ENCODE measurements around the gene CAMK2D.

Gene CAMK2D

GRCh38 chr4:113762186-113763028 lies 869 bp upstream of the CAMK2D start:
- DNase-seq: peak; percentile 98

DNA sequence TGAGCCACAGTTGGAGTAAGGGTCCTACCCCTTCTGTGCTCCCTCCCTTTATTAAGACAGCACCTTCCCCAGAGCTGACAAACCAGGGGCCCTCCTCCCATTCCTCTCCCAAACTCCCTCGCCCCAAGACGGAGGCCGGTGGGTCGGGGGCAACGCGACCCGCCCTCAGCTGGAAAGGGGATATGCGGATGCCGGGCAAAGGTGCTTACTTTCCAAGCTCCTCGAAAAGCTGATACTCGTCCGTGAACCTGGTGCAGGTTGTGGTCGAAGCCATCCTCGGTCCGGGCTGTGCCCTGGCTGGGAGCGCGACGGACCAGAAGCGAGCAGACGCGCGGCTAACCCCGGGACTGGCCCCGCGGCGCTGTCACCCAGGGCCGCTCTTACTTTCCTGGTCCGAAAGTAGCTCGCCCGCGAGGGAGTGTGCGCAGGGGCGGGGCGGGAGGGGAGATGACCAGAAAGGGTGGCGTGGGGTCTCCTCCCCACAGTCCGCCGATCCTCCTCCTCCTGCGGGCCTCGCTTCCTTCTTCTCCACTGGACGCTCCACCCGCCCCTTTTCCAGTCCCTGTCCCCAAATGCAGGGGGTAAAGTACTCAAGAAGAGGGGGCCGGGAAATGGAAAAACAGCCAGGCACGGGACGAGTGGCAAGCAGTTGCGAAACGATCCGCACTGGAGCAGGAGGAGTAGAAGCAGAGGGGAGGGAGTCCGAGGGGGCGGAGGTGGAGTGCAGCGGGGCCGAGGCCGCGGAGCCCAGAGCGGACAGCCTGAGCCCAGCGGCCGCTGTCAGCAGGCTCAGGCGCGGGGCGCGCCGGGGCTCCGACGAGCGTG lies 531 bp downstream of the CAMK2D start:
- peak; percentile 53 for DNase-seq

- DNase-seq: peak; percentile 17
These were observed 1.3 kb downstream of the CAMK2D start for GRCh38 chr4:113760094-113760794.

DNA sequence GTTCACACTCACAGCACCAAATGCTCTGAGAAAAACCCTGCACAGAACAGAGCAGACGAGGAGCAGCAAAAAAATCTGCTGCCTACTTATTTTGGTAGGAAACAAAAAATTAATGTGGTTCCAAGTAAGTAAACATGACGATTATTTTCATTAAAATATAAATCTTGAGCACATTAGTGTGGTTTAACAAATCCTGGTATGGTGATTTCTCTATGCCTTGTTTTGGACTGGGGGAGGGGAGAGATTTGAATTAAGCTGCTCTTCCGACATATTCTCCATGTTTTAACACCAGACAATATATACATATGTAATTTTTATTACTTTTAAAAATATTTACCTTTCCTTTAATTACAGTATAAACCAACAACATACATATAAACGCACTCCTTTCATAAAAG lies 1.8 kb downstream of the CAMK2D start:
- no peak for DNase-seq

DNA sequence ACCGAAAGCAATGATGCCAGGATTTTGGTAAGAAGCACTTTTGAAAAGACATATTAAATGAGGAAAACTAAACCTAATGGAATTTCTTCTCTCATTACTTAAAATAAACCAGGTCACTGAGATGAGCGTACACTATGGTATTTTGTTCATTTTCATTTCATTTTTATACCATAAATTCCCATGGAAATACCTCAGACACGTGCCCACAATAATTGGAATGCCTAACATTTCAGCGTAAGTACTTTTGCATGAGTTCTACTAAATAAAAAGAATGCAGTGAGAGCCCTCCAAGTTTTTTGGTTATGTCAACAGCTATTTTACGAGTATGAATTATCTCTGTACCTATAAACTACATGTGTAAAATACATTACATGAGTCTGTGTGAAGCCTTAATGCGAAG lies 3.2 kb downstream of the CAMK2D start:
- no peak for DNase-seq

DNA sequence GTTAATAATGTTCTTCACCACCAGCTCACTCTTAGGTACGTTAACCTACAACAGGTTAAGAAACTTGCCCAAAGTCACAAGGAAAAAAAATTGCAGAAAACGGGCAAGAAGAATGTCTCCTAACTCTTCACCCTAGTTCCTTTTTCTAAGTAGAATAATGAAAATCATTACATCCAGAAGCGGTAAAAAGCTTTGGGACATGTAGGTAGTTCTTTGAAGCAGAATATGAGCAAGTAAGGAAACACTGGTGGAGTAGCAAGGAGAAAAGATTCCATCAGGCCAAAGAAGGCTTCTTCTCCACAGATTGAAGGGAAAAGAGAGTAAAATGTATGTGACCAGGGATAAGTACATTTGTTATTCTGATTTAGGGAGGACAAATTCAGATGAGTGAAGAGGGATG lies 4.1 kb downstream of the CAMK2D start:
- DNase-seq: no peak

DNA sequence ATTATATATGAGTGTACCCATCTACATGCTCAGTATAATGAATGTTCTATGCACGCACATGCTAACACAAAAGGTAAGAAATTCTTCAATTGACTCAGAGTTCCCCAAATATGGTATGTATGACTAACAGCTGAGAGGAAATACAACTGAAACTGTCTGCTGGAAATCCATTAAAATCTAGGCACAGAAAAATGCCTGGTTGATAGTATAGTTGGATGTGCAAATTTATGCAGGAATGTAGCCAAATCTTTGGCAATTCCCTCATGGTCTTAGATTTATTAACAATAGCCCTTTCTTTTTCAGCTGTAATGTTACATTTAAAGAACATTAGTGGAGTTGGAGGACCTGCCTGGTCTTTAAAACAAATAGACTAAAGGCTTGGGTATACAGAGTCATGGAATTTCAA lies 5.5 kb downstream of the CAMK2D start:
- DNase-seq: no peak

GRCh38 chr4:113750734-113751133 lies 10.8 kb downstream of the CAMK2D start:
- no peak for DNase-seq

DNA sequence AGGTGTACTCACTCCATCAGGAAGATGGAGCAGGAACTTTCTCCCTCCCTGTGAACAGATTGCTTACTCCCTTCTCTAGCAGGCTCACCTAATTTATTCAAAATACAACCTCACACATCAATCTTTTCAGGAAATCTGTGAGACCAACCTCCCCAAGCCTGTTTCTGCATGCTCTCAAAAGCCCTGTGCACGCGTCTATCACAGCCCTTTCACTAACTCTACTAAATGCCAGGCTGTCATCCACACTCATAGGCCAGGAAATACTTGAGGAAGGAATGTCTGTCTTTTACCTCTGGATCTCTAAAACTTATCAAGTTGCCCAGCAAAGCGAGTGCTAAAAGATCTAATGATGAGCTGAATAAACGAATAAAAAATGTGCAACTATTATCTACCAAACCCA lies 11.2 kb downstream of the CAMK2D start:
- DNase-seq: no peak

GRCh38 chr4:113749178-113749577 lies 12.4 kb downstream of the CAMK2D start:
- no peak for DNase-seq

DNA sequence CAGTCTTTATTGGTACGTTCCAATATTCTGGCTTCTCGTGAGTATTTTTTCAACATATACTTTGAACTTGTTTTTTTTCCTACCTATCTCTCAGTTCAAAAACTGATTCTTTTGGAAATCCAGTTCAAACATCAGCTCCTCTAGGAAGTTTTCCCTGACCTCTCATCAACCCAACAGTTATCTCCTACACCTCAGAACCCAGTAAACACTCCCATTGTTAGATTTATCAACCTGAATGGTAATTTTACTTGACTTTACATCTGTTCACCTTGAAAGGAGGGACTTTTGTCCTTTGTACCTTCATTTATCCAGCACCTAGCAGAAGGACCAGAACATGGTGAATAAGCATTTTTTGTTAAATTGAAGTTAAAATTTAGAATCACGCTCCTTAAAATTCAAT lies 13.6 kb downstream of the CAMK2D start:
- no peak for DNase-seq

DNA sequence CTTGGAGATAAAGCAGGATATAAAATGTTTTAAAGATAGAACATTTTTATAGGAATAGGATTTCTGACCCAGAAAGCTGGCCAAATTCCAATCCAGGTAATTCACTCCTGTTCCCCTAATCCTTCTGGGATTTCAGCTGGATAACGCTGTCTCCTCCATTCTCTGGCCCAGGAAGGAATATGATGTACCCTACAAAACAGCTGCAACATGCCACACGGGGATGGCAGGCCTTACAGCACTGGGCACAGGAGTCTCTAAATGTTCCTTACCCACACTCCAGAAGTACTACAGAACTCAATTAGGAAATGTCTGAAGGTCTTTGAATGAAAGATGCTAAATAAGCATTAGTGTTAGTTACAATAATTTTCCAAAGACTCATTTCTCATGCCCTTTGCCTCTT lies 15.8 kb downstream of the CAMK2D start:
- DNase-seq: no peak

- DNase-seq: no peak
These were observed 16.8 kb downstream of the CAMK2D start for GRCh38 chr4:113744667-113745240.

- no peak for DNase-seq
These were observed 17.8 kb downstream of the CAMK2D start for GRCh38 chr4:113743690-113744089.

GRCh38 chr4:113742643-113743042 lies 18.9 kb downstream of the CAMK2D start:
- DNase-seq: no peak

DNA sequence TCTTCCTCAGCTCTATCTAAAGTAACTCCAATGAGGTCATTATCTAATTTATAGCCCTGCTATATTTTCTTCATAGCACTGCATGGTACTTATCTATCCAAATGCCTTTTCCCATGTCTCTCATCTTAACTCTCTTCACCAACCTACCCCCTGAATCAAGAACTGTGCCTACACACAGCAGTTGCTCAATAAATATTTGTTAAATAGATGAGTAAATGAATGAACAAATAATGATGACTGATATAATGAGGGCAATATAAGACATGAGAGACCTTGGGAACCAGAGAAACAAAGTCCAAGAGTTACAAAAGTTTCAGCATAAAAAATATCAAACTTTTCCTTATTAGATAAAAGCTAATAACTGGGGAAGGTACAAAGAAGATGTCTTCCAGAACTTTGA lies 19.6 kb downstream of the CAMK2D start:
- DNase-seq: no peak

DNA sequence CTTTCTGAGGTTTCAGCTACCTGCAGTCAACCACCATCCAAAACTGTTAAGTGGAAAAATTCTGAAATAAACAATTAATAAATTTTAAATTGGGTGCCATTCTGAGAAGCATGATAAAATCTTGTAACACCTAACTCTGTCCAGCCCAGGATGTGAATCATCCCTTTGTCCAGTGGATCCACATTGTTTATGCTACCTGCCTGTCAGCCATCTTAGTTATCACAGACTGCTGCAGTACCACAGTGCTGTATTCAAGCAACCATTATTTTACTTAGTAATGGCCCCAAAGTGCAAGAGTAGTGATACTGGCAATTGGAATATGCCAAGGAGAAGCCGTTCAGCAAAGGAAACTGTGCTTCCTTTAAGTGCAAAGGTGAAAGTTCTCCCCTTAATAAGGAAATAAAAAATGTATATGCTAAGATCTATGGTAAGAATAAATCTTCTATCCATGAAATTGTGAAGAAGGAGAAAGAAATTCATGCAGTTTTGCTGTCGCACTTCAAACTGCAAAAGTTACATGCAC lies 20.6 kb downstream of the CAMK2D start:
- no peak for DNase-seq

DNA sequence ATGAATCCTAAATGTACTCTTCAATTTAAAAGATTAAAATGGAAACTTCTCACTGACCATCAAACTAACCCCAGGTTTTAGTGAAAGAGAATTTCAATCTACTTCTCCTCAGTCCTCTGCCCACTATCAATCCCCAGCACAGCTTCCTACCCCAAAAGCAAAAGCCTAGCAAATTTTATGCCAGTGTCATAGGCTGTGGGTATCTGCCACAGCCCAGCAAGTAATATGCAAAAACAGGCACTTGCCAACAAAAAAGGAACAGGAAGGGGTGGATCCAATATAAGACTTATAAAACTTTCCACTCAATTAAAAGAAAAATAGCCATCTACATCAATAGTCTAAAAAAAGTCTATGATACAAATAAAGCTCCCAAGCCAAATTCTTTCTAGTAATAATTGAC lies 22.3 kb downstream of the CAMK2D start:
- DNase-seq: no peak

DNA sequence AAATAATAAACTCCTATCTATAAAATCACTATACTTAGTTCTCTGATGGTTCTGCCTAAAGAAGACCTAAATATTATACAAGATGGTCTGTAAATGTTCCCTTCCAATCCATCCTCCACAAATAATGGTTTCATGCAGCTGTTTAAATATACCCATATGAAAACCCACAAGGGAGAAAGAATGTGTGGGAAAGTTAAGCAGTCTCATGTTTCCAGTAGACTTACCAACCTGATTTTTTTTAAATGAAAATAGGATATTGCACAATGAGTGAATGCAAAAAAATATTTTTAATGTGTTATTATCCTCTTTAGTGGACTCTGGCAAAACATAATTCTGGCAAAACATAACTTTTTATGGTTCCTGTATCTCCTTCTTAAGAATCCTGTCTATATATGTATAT lies 23.3 kb downstream of the CAMK2D start:
- DNase-seq: no peak

- no peak for DNase-seq
These were observed 27.9 kb downstream of the CAMK2D start for GRCh38 chr4:113733685-113734084.

DNA sequence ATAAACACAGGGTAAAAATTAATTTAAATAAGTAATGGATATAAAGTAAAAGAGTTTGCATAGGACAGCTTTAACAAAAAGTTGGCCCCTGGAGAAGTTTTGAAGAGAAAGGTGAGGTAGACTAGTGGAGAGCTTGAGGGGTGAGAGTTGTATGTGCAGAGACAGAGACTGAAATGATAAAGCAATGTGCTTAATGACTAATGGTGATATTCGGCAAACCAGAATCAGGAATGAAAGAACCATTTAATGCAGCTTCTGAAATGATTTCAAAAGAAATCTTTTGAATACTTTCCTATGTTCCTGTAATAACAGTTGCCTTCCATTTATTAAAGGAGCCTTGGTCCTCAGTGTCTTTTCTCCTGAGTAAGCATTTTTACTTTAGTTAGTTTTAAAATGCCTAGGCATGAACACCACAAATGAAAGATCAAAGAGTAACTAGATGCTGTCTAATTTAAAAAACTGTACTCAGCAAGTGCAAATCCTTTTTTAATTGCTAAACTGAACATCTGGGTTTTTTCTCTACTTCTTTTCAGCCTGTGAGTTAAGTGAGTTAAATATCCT lies 28.5 kb downstream of the CAMK2D start:
- no peak for DNase-seq

DNA sequence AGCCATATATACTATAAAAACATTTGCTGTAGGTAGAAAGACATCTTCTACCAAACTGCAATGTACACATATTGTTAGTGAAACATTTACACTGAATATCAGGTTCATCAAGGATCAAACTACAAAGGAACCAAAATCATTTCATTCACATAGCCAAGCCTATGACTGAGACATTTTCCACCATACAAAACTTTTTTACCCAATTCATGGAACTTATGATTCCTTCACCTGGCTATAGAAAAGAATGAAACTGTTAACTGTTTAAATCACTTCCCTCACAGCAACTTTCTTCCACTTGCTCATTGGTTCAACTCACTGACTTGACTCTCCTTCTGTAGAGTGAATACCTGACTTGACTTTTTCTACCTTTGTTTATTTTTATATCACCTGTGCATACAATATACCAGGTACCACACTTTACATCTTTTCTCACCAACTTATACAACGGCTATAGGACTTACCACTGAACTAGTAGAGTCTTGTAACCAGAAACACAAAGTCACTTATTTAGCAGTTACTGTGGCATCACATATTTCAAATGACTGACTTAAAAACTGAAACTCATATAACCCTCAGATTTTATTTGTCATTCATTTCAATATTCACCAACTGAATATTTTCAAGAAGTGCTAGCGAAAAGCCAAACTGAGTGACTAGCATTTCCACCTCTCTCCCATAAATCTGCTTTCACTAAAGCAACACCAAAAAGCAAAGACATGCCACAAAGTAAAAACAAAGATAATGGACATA lies 30.9 kb downstream of the CAMK2D start:
- no peak for DNase-seq
